Measurements from ENCODE around the gene NCAM1.

DNA sequence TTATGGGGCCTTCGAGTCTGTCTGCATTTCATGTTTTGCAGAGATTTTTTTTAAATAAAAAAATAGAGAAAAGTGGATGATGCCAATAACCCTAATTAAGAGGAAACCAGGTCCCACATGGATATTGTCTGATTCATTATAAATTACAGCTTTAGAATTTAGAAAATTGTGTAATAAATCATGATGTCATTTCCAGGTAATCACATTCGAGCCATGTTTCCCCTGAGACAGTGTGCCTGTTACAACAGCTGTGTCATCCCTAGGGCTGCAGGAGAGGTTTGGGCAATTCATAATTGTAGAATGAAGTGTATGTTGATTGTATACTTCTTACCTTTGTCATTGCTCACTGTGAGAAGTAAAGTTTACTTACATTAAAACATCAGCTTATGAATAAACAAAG, 38.3 kb downstream of the NCAM1 start:
- TF ChIP-seq, protein P1, sequence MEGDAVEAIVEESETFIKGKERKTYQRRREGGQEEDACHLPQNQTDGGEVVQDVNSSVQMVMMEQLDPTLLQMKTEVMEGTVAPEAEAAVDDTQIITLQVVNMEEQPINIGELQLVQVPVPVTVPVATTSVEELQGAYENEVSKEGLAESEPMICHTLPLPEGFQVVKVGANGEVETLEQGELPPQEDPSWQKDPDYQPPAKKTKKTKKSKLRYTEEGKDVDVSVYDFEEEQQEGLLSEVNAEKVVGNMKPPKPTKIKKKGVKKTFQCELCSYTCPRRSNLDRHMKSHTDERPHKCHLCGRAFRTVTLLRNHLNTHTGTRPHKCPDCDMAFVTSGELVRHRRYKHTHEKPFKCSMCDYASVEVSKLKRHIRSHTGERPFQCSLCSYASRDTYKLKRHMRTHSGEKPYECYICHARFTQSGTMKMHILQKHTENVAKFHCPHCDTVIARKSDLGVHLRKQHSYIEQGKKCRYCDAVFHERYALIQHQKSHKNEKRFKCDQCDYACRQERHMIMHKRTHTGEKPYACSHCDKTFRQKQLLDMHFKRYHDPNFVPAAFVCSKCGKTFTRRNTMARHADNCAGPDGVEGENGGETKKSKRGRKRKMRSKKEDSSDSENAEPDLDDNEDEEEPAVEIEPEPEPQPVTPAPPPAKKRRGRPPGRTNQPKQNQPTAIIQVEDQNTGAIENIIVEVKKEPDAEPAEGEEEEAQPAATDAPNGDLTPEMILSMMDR (IDR thresholded peaks at IDR 0.05; ENCODE audit: borderline replicate concordance, extremely low read depth, low read length, poor library complexity, severe bottlenecking): no peak
- TF ChIP-seq EZH2 (IDR thresholded peaks at IDR 0.05; ENCODE audit: borderline replicate concordance, low read depth, low read length, severe bottlenecking): no peak
